Middle frontal gyrus (tissue), 1 donor: Measurements from ENCODE around the gene PDK2.

ENCODE experiments used
- DNase-seq: peaks from one replicate; pipeline ENCODE4 v3.0.0-alpha.2; 2015; ENCODE audit warnings: low spot score; ENCODE audit errors: extremely low spot score

PDK2 gene

DNA sequence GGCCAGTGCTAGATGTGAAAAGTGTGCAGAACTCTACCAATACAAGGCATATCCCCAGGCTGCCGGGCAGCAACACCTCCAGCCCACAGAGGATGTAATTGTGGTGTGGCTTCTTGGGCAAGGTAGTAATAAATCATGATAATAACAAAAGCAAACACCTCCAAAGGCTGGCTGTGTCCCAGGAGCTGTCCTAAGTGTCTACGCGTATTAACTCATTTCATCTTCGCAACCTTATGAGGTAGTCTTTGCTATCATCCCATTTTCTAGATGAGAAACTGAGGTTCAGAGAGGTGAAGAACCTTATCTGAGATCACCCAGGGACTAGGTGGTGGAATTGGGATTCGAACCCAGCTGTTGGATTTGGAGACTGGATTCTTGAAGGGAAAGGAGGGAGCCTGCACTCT, 5.3 kb downstream of the PDK2 start:
- DNase-seq, result no peak

DNA sequence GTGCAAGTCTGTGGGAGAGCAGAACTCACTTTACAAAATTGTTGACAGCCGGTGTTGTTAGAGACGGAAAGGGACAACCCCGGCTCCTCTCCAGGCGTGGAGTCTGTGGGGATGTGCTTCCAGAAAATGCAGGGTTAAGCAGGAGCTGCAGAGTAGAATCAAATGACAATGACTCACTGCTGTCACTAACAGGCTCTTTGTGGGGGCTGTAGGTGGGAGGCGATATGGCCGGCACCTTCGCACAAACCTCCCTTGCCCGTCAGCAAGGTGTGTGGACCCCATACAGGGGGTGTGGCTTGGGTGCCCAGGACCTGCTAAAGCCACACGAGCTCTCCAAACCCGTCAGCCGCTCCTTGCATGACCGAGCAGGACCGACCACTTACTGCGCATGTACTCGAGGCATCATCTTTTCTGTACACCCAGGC, 5.8 kb downstream of the PDK2 start:
- DNase-seq, result no peak

DNA sequence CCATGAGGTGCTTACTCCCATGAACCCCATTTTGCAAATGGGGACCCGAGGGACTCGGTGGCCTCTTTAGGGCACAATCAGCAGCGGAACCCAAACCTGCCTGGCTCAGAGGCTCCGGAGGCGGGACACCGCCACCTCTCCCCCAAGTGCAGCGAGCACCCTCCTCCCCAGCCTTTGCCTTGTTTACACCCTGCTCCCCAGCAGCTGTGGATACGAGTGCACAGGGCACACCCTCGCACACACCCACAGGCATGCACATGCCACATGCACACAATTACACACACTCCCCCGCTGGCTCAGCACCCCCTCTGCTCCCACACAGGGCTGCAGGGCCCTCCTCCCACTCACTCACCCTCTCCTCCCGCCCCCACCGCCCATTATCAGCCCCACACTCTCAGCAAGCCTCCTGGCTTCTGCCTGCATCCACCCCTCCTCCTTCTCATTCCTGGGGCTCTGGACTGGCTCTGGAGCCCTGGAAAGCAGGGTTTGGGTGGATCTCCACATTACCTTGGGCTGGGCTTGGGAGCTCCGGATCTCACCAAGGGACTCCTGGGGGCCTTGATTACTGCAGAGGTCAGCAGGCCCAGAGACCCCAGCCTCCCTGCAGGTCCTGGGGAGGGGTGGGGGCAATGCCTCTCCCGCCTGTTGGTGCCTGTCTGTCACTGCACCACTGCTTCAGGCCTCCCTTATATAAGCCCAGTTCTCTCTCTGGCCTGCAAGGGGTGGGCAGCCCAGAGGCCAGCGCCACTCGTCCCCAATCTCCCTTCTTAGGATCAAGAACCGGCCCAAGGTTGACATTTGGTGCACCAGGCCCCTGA, 6.4 kb downstream of the PDK2 start:
- no peak for DNase-seq

DNA sequence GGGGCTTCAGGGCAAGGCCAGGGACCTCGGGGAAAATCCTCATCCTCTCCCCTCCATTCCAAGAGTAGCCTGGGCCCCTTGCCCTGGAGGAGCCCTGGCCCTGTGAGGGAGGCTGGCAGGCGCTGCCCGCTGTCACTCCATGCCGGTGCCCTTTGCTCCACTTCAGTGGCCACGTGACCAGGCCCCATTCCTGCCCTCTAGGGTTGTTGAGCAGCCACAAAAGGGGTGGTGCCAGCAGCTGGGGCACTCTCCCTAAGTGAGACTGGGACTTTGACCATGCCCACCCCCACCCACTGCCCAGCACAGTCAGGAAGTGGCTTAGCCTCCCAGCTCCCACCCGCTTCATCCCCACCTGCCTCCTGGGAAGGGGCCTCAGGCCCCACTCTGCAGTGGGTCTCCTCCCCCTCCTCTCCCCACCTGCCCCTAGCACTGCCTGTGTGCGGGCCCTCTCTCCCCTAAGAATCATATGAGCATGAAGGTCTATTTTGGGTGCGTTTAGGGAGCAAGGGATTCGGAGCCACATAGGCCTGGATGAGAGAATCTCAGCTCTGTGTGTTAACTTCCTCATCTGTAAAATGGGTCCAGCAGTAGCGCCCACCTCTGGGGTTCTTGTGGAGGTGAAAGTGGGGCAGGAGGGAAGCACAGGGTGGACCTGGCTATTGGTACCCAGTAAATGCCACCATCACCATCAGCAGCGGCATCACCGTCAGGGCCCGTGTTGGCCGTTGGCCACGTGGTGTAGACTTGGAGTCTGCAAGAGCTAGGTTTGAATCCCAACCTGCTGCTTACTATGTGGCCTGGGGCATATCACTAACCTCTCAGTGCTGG, 7.2 kb downstream of the PDK2 start:
- no peak for DNase-seq

DNA sequence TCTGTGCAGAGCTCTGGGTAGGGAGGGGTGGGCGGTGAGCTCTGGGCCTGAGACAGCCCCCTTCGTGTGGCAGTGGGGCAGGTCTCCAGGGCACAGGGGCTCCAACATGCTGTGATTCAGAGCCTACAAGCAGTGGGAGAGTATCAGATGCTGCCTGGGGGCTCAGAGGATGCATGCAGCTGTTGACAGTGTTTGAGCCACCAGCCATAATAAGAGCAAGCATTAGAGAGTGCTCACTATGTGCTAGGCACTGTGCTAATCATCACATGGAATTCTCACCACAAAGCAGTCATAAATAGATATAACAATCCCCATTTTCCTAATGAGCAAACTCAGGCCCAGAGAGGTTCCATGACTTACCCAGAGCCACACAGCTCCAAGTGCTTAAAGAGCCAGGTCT, 8.1 kb downstream of the PDK2 start:
- DNase-seq, result no peak

DNA sequence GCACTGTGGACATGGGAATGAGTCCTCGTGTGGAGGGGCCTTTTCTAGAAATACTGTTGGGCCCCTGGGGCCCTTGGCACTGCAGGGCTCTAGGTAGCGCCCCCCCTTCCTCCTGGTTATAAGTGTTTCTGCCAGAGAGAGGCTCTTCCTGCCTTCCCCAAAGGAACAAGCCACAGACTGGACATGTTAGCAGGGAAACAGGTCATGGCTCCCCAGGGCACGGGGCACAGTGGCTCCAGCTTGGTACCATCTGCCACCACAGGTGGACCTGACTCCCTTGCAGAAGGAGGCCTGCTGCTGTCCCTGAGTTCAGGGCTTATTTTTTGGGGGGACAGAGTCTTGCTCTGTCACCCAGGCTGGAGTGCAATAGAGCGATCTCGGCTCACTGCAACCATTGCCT, 8.8 kb downstream of the PDK2 start:
- DNase-seq, result no peak

DNA sequence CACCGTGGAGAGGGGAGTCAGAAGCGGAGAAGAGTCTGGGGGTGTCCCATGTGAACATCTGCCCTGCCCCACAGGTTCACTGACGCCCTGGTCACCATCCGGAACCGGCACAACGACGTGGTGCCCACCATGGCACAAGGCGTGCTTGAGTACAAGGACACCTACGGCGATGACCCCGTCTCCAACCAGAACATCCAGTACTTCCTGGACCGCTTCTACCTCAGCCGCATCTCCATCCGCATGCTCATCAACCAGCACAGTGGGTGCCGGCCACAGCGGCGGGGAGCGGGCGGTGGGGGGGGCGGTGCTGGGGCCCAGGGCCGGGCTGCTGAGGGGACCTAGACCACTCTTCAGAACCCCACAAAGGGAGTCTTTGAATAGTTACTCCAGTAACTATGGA, 10.7 kb downstream of the PDK2 start:
- DNase-seq, result no peak

DNA sequence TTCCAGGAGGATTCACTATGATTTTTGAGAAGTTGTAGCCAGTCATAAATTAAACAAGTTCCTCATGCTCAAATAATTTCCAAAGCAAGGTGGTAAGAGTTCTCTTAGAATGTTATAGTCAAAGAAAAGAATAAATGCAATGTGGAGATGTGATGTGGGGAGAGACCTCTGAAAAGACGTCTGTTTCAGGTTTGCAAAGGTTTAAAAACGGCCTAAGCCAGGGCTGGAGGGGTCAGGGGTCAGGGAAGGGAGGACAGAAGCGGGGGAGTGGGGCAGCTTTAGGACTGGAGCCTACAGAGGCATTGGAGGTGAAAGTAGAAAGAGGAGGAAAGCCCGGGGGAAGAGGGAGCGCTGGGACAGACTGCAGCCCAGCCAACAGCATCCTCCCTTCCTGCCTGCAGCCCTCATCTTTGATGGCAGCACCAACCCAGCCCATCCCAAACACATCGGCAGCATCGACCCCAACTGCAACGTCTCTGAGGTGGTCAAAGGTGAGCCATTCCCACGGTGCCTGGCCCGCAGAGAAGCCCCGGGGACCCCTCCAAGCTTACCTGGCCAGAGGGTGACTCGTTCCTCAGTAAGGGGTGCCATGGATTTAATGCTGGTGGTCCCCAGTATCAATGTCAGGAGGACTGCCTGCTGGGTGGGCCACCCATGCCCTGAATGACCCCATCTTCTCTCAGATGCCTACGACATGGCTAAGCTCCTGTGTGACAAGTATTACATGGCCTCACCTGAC, 11.4 kb downstream of the PDK2 start:
- no peak for DNase-seq

DNA sequence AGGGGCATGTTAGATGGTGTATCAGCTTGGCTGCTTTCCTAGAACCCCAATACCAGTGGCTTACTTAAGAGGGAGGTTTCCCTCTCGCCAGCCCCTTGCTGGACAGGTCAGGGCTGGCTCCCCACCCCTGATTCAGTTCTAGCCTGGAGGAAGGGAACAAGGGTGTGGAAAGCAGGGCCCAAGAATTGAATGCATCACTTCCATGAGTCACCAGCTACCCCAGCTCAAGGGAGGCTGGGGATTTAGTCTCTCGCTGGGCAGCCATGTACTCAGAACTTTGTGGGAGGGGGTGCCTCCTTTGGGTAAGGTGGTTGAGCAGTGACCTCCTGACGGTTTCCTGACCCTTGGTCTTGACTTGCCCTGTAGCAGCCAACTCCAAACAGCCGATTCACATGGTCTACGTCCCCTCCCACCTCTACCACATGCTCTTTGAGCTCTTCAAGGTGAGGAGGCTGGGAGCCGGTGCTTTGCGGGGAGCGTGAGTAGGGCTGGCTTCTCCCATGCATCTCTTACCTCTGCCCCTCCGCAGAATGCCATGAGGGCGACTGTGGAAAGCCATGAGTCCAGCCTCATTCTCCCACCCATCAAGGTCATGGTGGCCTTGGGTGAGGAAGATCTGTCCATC, 12.8 kb downstream of the PDK2 start:
- DNase-seq, result no peak

DNA sequence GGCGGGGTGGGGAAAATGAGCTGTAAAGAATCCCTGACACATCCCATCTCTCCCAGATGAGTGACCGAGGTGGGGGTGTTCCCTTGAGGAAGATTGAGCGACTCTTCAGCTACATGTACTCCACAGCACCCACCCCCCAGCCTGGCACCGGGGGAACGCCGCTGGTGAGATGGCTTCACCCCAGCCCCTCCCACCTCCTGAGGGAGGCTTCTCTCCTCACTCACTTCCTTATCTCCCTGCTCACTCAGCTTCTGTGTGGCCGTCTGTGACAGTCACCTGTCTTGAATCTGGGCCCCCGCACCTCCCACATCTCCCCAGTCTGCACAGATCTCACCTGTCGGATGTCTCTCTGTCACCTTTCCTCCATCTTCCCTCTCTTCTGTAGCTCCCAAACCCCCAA, 13.4 kb downstream of the PDK2 start:
- no peak for DNase-seq

DNA sequence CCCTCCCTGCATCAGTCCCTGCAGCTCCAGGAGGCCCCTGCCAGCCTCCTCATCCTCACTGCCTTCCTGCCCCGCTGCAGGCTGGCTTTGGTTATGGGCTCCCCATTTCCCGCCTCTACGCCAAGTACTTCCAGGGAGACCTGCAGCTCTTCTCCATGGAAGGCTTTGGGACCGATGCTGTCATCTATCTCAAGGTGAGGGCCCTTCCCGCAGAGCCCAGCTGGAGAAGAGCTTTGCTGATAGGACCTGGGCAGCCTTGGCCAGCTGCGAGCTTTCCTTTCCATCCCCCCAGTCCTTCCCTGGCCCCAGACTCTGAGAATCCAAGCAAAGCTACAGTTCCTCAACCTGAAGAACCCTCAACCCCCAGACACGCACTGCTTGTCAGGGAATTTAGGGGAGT, 14.1 kb downstream of the PDK2 start:
- no peak for DNase-seq

DNA sequence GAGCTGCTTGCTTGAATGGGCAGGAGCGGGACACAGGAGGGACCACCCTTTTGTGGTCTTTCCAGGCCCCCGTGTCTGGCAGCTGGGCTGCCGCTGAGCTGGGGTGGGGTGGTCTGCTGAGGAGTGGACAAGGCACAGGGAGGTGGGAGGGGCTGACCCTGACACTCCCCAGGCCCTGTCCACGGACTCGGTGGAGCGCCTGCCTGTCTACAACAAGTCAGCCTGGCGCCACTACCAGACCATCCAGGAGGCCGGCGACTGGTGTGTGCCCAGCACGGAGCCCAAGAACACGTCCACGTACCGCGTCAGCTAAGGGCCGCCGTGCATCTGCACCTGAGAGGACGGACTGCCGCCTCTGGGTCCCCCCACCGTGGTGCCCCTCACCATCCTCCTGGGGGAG, 14.6 kb downstream of the PDK2 start:
- no peak for DNase-seq

DNA sequence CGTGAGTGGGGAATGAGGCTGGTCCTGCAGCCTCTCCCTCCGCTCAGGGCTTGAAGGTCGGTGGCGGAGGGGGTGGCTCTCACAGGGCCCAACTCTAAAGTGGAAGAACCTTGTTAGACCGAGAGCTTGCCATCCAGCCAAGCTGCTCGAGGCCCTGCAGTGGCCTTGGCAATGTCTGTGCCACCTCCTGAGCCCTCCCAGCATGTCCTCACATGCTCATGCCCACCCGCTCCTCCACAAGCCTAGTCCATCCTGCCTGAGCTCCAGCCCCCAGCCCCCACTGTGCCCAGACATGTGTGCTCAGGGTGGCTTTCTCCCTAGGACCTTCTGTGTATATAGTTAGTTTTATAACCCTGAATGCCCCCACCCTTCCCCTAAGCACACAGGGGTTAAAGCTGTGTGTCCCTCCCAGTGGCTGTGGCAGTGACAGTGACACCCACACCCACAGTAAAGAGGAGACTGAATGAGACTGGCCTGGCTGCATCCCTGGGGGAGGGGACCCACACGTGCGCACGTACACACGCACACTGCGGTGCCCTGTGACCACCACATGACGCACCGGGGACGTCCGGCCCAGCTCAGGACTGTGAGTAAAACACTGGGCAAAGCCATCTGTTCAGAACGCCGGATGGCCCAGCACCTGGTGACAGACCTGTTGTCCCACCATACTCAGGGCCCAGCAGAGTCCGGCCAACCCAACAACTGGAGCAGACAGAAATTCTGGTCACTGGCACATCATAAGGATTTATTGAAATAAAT, 15.6 kb downstream of the PDK2 start:
- DNase-seq, result no peak

DNA sequence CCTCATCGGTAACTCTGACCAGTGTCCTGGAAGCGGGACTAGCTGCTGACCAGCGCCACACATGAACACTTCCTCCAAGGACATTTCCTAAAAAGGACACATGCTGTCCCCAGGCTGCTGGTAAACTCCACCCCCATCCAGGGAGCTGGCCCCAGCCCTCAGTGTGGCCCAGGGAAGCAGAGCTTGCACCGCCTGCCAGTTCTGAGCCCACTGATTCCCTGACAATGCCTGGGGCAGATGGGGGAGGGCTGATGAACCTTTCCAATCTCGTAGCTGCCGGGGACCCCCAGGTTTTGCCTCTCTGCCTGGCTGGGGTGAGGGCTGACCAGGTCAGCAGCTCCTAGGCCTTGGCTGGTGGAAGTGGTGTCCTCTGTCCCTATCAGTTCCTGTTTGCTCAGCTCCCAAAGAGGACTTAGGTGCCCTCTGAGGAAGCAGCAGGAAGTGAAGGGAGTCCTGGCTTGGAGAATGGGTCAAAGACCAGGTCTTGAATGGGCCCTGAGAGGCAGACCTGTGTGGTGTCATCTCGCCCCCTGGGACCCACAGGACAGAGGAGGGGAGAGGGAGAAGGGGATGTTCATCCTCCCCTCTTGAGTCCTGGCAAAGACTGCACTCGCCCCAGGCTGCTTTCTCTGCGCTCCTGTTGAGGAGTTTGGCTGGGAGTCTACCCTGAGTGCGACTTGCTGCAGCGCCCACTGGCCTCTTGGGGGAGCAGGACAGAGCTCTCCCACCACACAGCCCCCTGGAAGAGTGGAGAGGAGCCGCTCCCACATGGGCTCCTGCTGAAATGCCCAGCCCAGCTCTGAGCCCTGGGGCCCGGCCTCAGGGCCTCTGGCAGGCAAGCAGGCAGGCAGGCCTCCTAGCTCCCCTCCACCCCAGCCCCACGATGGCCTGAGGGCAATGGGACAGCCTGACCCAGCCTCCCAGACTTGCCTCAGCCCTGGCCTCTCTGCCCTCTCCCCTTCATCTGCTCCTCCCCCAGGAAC, 16.8 kb downstream of the PDK2 start:
- DNase-seq, result no peak

DNA sequence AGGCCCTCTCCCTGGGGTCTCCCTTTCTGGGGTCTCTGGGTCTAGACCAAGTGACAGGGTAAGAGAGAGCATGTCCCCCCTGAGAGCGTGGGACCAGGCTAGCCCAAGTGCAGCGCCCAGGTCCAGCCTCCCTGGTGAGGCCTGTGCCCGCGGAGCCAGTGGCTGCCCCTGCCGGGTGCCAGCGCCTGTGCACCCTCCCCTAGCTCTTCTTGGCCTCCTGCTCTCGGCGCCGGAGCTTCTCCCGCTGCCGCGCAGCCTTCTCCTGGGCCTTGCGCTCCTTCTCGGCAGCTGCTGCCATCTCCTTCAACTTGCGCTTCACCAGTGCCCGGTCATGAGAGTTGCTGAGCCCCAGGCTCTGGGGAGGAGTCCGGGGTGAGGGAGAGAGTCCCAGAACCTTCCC, 17.5 kb downstream of the PDK2 start:
- DNase-seq, result no peak

DNA sequence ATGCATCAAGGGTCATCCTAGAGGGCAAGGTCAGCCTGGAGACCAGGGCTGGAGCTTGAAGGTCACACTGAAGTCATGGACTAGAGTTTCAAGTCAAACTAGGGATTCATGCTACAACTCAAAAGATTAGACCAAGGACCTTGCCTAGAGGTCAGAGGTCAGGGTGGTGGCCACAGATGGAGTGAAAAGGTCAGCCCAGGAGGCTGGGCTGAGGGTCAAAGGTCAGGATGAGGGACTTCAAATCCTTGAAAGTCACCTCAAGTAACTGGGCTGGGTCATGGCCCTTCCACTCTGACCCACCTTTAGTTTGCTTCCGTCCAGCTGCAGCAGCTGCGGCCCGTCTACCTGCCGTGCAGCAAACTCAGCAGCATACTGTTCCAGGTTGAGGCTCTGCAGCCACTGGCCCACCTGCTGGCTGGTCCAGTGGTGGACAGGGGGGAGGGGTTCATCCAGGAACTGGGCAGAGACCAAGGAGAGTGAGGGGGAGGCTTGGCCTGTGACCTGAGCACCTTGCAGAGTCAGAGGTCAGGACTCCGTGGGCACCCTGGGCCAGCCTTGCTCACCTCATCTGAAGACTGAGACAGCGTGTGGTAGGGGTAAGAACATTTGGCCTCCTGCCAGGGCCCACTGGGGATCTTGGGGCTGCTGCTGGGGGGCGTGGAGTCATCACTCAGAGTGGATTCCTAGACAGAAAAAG, 18.6 kb downstream of the PDK2 start:
- no peak for DNase-seq

DNA sequence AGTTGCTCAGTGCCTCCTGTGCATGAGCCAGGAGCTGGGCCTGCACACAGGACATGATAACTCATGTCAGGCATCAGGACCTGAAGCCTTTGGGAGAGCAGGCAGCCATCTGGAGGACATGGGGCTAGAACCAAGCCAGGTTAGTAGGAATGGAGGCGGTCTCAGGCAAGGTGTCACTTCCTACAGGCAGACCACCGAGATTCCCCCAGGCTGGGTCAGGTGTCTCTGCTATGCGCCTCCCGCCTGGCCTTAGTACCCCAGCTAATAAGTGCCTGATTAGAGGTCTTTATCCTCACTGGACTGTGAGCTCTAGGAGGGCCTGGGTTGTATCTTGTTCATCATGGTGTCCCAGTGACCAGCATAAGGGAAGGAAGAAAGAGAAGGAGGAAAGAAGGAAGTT, 19.2 kb downstream of the PDK2 start:
- no peak for DNase-seq

DNA sequence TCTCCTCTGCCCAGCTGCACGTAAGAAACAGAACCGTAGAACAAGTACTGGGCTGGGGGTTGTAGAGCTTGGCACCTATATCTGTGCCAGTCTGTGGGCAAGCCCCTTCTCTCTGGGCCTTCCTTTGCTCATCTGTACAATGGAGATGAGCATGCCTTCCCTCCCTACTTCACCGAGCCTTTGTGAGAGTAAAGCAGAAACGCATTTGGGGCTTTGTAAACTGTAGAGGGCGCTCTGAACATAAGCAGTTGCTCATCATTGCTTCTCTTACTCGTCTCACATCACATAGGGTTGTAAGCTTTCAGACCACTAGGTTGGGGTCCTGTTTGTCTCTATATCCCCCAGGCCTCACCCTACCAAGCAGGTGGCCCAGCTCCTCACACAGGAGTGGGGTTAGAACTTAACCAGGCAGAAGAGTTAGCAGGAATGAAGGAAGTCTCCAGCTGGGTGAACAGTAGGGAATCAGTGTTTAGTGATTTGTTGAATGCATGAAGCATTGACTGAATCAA, 19.8 kb downstream of the PDK2 start:
- DNase-seq, result peak; percentile 60

DNA sequence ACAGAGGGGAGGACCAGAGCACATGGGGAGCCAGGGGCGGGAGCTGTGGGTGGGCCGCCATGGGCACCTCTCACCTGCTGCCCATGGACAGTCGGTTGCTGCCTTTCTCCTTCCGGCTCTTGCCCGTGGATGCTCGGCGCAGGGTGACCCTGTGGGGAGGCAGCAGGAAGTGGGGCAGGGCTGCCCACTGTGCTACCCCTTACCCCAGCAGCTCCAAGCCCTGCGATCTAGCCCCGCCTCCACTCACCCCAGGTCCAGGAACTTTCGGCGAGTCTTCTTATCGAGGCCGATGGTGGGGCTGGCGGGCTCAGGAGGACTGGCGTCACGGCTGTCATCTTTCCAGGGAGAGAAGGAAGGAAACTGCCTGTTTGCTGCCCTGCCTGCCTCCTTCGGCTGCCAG, 20.6 kb downstream of the PDK2 start:
- no peak for DNase-seq
